IPS-11a (cell line): ENCODE data around the gene ZNF620.
"Not testable (repeated sequence)": the region's sequence is repeated elsewhere in the genome, so short reads cannot be mapped to it uniquely, and the experiment has no call there.

Experiments
- H3K4me3 ChIP-seq: one replicate; pipeline ENCODE4 v1.5.1; 2013; ENCODE audit warnings: low read depth, low read length, control low read depth

The ZNF620 gene

DNA sequence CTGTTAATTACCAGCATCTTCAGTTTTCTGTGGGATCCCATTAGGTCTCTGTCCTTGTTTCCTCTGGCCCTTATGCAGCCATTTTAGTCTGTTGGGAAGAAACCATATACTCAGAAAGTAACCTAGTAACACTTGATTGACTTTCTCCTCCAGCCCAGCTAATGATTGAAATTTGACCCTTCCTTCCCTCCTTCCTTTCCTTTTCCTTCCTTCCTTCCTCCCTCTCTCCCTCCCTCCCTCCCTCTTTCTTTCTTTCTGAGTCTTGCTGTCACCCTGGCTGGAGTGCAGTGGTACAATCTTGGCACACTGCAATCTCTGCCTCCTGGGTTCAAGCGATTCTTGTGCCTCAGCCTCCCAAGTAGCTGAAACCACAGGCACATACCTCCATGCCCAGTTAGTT lies 5.9 kb upstream of the ZNF620 start:
- H3K4me3 ChIP-seq: no peak overlapping the region

GRCh38 chr3:40502034-40502433 lies 3.8 kb upstream of the ZNF620 start:
- no peak overlapping the region for H3K4me3 ChIP-seq

- peak overlapping the region; percentile 94 for H3K4me3 ChIP-seq
These were observed 1.0 kb upstream of the ZNF620 start for GRCh38 chr3:40504636-40505430.

DNA sequence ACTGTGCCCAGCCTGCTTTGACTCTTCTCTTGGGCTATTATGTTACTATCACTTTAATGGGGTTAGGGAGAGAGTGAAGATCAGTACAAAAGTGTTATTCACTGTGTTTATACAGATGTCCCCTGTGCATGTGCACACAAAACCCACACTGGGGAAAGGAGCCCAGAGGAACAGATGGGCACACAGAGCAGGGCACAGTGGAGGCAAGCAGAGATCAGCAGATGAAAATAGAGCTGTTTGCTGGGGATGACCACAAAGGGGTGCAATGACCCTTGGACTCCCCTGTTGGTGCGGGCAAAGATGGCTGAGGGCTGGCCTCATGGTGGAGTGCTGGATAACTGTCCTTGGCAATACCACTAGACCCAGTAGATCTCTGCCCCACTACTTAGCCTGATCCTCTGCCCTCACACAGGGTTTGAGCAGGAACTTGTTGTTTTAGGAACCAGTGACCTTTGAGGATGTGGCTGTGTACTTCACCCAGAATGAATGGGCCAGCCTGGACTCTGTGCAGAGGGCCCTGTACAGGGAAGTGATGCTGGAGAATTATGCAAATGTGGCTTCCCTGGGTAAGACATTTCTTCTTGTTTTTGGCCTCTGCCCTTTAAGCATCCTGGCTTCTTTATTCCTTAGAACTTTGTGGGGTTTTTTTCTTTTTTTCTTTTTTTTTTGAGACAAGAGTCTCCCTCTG lies 5.3 kb downstream of the ZNF620 start:
- H3K4me3 ChIP-seq: no peak overlapping the region

GRCh38 chr3:40516201-40516600 lies 10.4 kb downstream of the ZNF620 start:
- no peak overlapping the region for H3K4me3 ChIP-seq

- H3K4me3 ChIP-seq: no peak overlapping the region
These were observed 12.2 kb downstream of the ZNF620 start for GRCh38 chr3:40518067-40518466.

DNA sequence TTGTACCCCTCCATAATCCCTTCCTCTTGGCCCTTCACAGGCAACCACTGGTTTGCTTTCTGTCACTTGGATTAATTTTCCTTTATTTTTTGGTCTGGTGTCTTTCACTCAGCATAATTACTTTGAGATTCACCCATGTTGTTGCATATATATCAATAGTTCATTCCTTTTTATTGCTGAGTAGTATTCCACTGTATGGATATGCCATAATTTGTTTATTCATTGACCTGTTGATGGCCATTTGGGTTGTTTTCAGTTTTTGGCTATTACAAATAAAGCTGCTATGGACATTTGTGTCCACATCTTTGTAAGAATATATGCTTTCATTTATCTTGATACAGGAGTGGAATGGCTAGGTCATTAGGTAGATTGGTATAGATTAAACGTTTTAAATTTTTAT lies 13.0 kb downstream of the ZNF620 start:
- no peak overlapping the region for H3K4me3 ChIP-seq

- no peak overlapping the region for H3K4me3 ChIP-seq
These were observed 15.4 kb downstream of the ZNF620 start for GRCh38 chr3:40521254-40521653.

GRCh38 chr3:40523781-40524180 lies 17.9 kb downstream of the ZNF620 start:
- H3K4me3 ChIP-seq: no peak overlapping the region

DNA sequence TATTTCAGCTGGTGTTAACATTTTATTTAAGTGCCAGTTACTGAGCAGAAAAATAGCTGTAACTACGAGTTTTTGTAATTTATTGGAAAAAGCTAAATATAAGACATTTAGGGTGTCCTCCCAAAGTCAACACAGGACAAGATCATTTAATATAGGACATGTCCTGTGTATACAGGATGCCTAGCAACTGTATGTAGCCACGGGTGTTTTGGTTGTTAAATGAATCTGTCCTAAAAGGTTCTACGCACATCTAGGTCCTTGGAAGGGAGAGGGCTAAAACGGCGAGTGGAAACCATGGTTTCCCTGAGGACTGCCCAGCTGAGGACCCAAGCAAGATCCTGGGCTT lies 18.4 kb downstream of the ZNF620 start:
- H3K4me3 ChIP-seq: peak overlapping the region; percentile 84

GRCh38 chr3:40524568-40525285 lies 18.9 kb downstream of the ZNF620 start, which contains the start of gene ZNF621:
ZNF621 (plus strand) TSS chr3:40524960; CDS start chr3:40525841, 881 bp downstream.
- H3K4me3 ChIP-seq: peak within 1 kb of the TSS; percentile 84

DNA sequence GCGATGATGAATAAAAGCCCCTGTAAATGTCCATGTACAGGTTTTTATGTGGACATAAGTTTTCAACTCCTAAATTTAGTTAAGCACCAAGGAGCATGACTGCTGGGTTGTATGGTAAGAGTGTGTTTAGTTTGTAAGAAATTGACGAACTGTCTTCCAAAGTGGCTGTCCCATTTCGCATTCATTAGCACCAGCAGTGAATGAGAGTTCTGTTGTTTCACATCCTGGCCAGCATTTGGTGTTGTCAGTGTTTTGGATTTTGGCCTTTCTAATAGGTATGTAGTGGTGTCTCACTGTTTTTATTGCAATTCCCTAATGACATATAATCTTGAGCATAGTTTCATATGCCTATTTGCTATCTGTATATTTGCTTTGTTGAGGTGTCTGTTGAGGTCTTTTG lies 22.6 kb downstream of the ZNF620 start:
- no peak overlapping the region for H3K4me3 ChIP-seq

DNA sequence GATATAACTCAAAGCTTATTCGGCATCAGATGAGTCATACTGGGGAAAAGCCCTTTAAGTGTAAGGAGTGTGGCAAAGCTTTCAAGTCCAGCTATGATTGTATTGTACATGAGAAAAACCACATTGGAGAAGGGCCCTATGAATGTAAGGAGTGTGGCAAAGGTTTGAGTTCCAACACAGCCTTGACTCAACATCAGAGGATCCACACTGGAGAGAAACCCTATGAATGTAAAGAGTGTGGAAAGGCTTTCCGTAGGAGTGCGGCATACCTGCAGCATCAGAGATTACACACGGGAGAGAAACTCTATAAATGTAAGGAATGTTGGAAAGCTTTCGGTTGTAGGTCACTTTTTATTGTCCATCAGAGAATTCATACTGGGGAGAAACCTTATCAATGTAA lies 26.4 kb downstream of the ZNF620 start:
- no peak overlapping the region for H3K4me3 ChIP-seq

- no peak overlapping the region for H3K4me3 ChIP-seq
These were observed 28.4 kb downstream of the ZNF620 start for GRCh38 chr3:40534283-40534682.

DNA sequence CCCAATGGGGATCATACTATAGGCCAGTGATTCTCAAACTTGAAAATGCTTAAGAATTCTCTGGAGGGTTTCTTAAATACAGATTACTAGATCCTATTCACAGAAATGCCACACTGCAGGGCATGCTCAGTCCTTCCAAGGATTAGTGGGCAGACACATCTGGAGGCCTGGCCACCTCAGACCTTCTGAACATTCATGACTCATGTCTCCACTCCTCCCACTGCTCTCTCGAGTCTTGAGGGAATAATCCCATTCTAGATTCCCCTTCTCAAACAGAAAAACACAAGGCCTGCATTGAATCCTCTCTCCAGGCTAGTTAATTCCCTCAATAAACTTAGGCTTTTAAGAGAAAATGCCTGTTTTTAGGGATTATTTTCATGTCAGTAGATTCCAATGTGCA lies 41.0 kb downstream of the ZNF620 start:
- no peak overlapping the region for H3K4me3 ChIP-seq

- H3K4me3 ChIP-seq: no peak overlapping the region
These were observed 44.3 kb downstream of the ZNF620 start for GRCh38 chr3:40550167-40550566.

- no peak overlapping the region for H3K4me3 ChIP-seq
These were observed 51.8 kb downstream of the ZNF620 start for GRCh38 chr3:40557575-40558161.

DNA sequence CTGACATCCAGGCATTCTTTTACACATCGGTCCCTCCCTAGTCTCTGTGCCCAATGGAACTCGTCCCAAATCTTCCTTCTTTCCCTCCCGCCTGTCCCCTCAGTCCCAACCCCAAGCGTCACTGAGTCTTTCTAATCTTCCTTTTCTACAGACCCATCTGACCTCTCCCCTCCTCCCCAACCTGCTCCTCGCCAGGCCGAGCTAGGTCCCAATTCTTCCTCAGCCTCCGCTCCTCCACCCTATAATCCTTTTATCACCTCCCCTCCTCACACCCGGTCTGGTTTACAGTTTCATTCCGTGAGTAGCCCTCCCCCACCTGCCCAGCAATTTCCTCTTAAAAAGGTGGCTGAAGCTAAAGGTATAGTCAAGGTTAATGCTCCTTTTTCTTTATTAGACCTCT lies 56.6 kb downstream of the ZNF620 start:
- not testable (repeated sequence) for H3K4me3 ChIP-seq

DNA sequence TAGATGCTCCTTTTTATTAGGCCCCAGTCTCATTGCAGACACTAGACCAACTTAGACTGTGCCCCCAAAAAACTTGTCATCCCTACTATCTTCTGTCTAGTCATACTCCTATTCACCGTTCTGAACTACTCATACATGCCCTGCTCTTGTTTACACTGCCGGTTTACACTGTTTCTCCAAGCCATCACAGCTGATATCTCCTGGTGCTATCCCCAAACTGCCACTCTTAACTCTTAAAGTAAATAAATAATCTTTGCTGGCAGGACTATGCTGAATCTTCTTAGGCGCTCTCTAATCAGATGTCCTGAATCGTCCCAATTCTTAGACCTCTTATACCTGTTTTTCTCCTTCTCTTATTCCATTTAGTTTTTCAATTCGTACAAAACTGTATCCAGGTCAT lies 59.8 kb downstream of the ZNF620 start:
- not testable (repeated sequence) for H3K4me3 ChIP-seq

DNA sequence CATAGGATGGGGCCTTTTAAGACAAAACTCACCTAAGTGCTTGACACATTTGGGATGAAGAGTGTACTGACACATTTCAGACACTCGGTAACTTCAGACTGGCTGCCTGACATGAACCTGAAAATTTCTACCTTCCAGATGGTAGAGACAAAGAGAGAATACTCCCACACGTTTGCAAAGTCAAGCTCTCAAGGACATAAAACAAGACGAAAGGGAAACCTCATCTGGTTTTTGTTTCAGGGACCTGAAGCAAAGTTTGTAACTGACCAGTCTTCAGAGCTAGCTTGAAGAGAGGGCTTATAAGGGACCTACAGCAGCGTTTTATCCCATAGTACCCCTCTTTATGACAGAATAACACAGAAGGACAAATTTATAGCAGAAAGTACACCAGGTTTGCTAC lies 60.9 kb downstream of the ZNF620 start:
- no peak overlapping the region for H3K4me3 ChIP-seq
